Panc1 (cell line): ENCODE results near the gene PIGBOS1. TPM values are rescaled to one million over a fixed set of nuclear protein-coding genes. Genes with fewer than 3 reads are reported as not detected.

ENCODE experiments used
- ATAC-seq: fragments of 200-7000 bp; cut with Tn5 transposase; 2 replicates; pipeline ENCODE4 v1.9.1; 2020; ENCODE audit warnings: mild to moderate bottlenecking, moderate library complexity
- Bru-seq: library from RNA; stranded (reverse); fragments of 400-500 nt; gene quantifications from one replicate; lab custom pipeline; 2021; lab: Mats Ljungman, UMichigan
- BruChase-seq, 2 experiments: library from RNA; stranded (reverse); fragments of 400-500 nt; gene quantifications; one replicate each; lab custom pipeline; 2021; lab: Mats Ljungman, UMichigan
- BruUV-seq: library from RNA; stranded (reverse); fragments of 400-500 nt; replicated peaks from 2 replicates; lab custom pipeline; 2021; lab: Mats Ljungman, UMichigan
- CTCF ChIA-PET: fragments of 300-600 bp; sonication (Branson Sonifier 250); formaldehyde crosslinking; loops from one replicate; lab custom pipeline; 2022; ENCODE audit warnings: antibody characterized with exemption; lab: Charles Lee
- POLR2A ChIA-PET: fragments of 300-600 bp; sonication (Branson Sonifier 250); formaldehyde crosslinking; loops from one replicate; lab custom pipeline; 2022; ENCODE audit warnings: antibody characterized with exemption; lab: Charles Lee
- DNase-seq: peaks from one replicate; pipeline ENCODE4 v3.0.0-alpha.2; 2010; ENCODE audit warnings: low read depth, low spot score
- H3K27ac ChIP-seq: 2 replicates; pipeline ENCODE4 v1.5.1; 2011; ENCODE audit warnings: mild to moderate bottlenecking, low read length, inconsistent platforms
- H3K27me3 ChIP-seq: fragments of 200-500 bp; sonication (Bioruptor generic); 2 replicates; pipeline ENCODE4 v1.6.0; 2014; ENCODE audit warnings: low read length, inconsistent platforms; ENCODE audit not compliant: control insufficient read depth, insufficient read depth
- H3K36me3 ChIP-seq: fragments of 200-500 bp; sonication (Bioruptor generic); 2 replicates; pipeline ENCODE4 v1.5.1; 2014; ENCODE audit warnings: inconsistent platforms, mild to moderate bottlenecking, low read length, moderate library complexity; ENCODE audit not compliant: control insufficient read depth, insufficient read depth
- H3K4me1 ChIP-seq: 2 replicates; pipeline ENCODE4 v1.5.1; 2011; ENCODE audit warnings: inconsistent platforms, mild to moderate bottlenecking, low read length, moderate library complexity; ENCODE audit not compliant: control insufficient read depth, insufficient read depth
- H3K4me3 ChIP-seq, 2 experiments: 2 replicates each; pipeline ENCODE4 v1.5.1; 2011 to 2012; ENCODE audit warnings: low read depth in 2 of 2, low read length in 2 of 2, mild to moderate bottlenecking in 2 of 2, inconsistent platforms in 1 of 2, moderate library complexity in 1 of 2
- H3K9me3 ChIP-seq: fragments of 200-500 bp; sonication (Bioruptor generic); 2 replicates; pipeline ENCODE4 v1.5.1; 2014; ENCODE audit warnings: low read depth, mild to moderate bottlenecking, inconsistent platforms, low read length, moderate library complexity; ENCODE audit not compliant: control insufficient read depth, insufficient read depth
- POLR2AphosphoS5 ChIP-seq: IDR thresholded peaks from 2 replicates; pipeline ENCODE4 v1.6.1; 2012; ENCODE audit warnings: mild to moderate bottlenecking, low read depth, low read length, moderate library complexity
- SIN3A ChIP-seq: IDR thresholded peaks from 2 replicates; pipeline ENCODE4 v1.6.1; 2012; ENCODE audit warnings: low read depth, mild to moderate bottlenecking, low read length, moderate library complexity, borderline replicate concordance; ENCODE audit not compliant: insufficient read depth
- TCF7L2 ChIP-seq: IDR thresholded peaks from 2 replicates; pipeline ENCODE4 v1.6.1; 2011; ENCODE audit warnings: mild to moderate bottlenecking, low read depth, low read length, inconsistent platforms
- in situ Hi-C: cut with HindIII; loops from 2 replicates; pipeline ENCODE4 v1.10.0; 2016; ENCODE audit warnings: low sequenced_read_pairs, low pct_unique_long_range_greater_than_20kb
- intact Hi-C: fragments of 100-400 bp; cut with micrococcal nuclease; formaldehyde crosslinking; loops from one replicate; pipeline ENCODE4 v1.10.0; 2022; ENCODE audit not compliant: unreplicated experiment
- long read RNA-seq: library from polyadenylated mRNA; unstranded; transcript quantifications from one replicate; pipeline ENCODE4 v2.0.0, GENCODE V29; 2021; ENCODE audit not compliant: unreplicated experiment
- polyA plus RNA-seq: library from polyadenylated mRNA; unstranded; fragments of >200 nt; gene quantifications from one replicate; pipeline ENCODE4 v1.2.1, GENCODE V29; 2012; ENCODE audit warnings: missing spikeins; ENCODE audit not compliant: insufficient read length
- total RNA-seq: library from RNA; stranded (reverse); gene quantifications from one replicate; pipeline ENCODE4 v1.2.1, GENCODE V29; 2021; ENCODE audit not compliant: unreplicated experiment
- TF ChIP-seq, protein P1 (sequence below): fragments of 450-650 bp; IDR thresholded peaks from 2 replicates; pipeline ENCODE4 v1.5.1; 2017; ENCODE audit warnings: mild to moderate bottlenecking
- TF ChIP-seq, protein P2 (sequence below), 2 experiments: IDR thresholded peaks; 2 replicates each; pipeline ENCODE4 v1.6.1; 2011 to 2012; ENCODE audit warnings: low read depth in 2 of 2, control low read depth in 1 of 2, low read length in 1 of 2, mild to moderate bottlenecking in 1 of 2, moderate library complexity in 1 of 2; ENCODE audit not compliant: insufficient read depth in 1 of 2

The PIGBOS1 gene
- 13.4 TPM for total RNA-seq
- polyA plus RNA-seq = 10.8 TPM
- Bru-seq, nascent RNA = percentile 86 among the genes with signal in this experiment
- BruChase-seq, experiment 1, labeled RNA remaining after a 2-hour chase = percentile 93 among the genes with signal in this experiment
- BruChase-seq, experiment 2, labeled RNA remaining after a 6-hour chase = percentile 81 among the genes with signal in this experiment
- long read RNA-seq, partial matches to known transcripts = 0 of 15 reads
- long read RNA-seq, other reads (novel, unspliced or antisense) = 11 of 15 reads

GRCh38 chr15:55318588-55319494, at the start of gene PIGBOS1, which contains the start of gene PIGB:
Gene PIGBOS1 (minus strand): TSS chr15:55319123. CDS start chr15:55317792, 1,331 bp downstream.
Gene PIGB (plus strand): TSS chr15:55319222. CDS start chr15:55319251, 29 bp downstream.
- POLR2A ChIA-PET = interaction anchor here (0.6 to 1.1 kb wide), 7 partner anchors 45 to 900 kb away, joined by 3 to 10 read pairs (median 5); partner anchors contain the start of genes CCPG1 and PIERCE2
- intact Hi-C loops = loop anchor here (5.0 kb wide), 1 partner anchor 118 kb away; no protein-coding TSS in a partner anchor
- H3K4me1 ChIP-seq = peaks cover 14% of the 10 kb centered on the region; the same call in 1 of the 2 replicates
- CTCF ChIA-PET = interaction anchor here (1.1 kb wide), 2 partner anchors 88 to 89 kb away, joined by 5 to 7 read pairs; partner anchors contain the start of genes CCPG1 and PIERCE2
- peak within 1 kb of the TSS; percentile 99 for H3K27ac ChIP-seq
- H3K9me3 ChIP-seq = no peaks in the 10 kb centered on the region
- H3K36me3 ChIP-seq = peaks cover 2% of the 10 kb centered on the region; the same call in 1 of the 2 replicates
- peak within 1 kb of the TSS; percentile 86 to 87 for H3K4me3 ChIP-seq
- BruUV-seq = no TSS peak
- DNase-seq (peak; percentile 77), ATAC-seq (peak; percentile 98)
- in situ Hi-C loops = no loop called here
- H3K27me3 ChIP-seq = no peaks in the 10 kb centered on the region
- TF ChIP-seq SIN3A (peak; percentile 84; the same call in 1 of the 2 replicates), TCF7L2 (peak; percentile 49; the same call in 1 of the 2 replicates), POLR2AphosphoS5 (peak; percentile 88)
- TF ChIP-seq, protein P1, sequence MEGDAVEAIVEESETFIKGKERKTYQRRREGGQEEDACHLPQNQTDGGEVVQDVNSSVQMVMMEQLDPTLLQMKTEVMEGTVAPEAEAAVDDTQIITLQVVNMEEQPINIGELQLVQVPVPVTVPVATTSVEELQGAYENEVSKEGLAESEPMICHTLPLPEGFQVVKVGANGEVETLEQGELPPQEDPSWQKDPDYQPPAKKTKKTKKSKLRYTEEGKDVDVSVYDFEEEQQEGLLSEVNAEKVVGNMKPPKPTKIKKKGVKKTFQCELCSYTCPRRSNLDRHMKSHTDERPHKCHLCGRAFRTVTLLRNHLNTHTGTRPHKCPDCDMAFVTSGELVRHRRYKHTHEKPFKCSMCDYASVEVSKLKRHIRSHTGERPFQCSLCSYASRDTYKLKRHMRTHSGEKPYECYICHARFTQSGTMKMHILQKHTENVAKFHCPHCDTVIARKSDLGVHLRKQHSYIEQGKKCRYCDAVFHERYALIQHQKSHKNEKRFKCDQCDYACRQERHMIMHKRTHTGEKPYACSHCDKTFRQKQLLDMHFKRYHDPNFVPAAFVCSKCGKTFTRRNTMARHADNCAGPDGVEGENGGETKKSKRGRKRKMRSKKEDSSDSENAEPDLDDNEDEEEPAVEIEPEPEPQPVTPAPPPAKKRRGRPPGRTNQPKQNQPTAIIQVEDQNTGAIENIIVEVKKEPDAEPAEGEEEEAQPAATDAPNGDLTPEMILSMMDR = no peak
- TF ChIP-seq, protein P2, sequence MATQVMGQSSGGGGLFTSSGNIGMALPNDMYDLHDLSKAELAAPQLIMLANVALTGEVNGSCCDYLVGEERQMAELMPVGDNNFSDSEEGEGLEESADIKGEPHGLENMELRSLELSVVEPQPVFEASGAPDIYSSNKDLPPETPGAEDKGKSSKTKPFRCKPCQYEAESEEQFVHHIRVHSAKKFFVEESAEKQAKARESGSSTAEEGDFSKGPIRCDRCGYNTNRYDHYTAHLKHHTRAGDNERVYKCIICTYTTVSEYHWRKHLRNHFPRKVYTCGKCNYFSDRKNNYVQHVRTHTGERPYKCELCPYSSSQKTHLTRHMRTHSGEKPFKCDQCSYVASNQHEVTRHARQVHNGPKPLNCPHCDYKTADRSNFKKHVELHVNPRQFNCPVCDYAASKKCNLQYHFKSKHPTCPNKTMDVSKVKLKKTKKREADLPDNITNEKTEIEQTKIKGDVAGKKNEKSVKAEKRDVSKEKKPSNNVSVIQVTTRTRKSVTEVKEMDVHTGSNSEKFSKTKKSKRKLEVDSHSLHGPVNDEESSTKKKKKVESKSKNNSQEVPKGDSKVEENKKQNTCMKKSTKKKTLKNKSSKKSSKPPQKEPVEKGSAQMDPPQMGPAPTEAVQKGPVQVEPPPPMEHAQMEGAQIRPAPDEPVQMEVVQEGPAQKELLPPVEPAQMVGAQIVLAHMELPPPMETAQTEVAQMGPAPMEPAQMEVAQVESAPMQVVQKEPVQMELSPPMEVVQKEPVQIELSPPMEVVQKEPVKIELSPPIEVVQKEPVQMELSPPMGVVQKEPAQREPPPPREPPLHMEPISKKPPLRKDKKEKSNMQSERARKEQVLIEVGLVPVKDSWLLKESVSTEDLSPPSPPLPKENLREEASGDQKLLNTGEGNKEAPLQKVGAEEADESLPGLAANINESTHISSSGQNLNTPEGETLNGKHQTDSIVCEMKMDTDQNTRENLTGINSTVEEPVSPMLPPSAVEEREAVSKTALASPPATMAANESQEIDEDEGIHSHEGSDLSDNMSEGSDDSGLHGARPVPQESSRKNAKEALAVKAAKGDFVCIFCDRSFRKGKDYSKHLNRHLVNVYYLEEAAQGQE (IDR thresholded peaks at IDR 0.05; ENCODE audit: insufficient read depth in 1 of 2, low read depth in 2 of 2, low read length in 1 of 2) = peak; percentile 14 to 29; a peak in 1 of 4 replicates

DNA sequence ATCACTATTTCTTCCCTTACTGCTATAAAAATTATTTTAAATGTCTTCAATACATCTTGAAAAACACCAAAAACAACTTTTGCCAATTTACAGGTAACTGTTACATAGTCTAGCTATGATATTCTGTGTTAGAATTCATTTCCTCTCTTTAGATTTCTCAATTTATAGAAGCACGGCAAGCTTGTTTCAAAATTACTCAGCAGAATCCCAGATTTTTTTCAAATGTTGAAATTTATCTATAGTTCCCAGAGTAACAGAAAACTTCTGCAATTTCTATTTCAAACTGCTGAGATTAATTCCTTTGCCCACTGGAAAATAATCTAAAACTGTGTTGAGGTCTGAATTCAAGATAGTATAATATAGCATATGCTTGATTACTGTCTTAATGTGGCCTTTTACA, 48.1 kb upstream of the PIGBOS1 start:
- Histone ChIP-seq H3K36me3 (no peaks in the 10 kb centered on the region), H3K9me3 (no peaks in the 10 kb centered on the region), H3K4me3 (no peak overlapping the region), H3K27me3 (no peaks in the 10 kb centered on the region), H3K4me1 (no peaks in the 10 kb centered on the region), H3K27ac (no peak overlapping the region)
- ATAC-seq = no peak
- in situ Hi-C loops = no loop called here
- TF ChIP-seq TCF7L2 (no peak), SIN3A (no peak), POLR2AphosphoS5 (no peak)
- TF ChIP-seq, protein P1 = no peak
- POLR2A ChIA-PET = no interaction called here
- intact Hi-C loops = no loop called here
- no TSS peak for BruUV-seq
- CTCF ChIA-PET = no interaction called here
- DNase-seq = no peak
